Measurements from ENCODE around the gene GNAI3.
A peak's percentile ranks its signal among the peaks of the same experiment; 100 is the strongest.

Gene GNAI3

GRCh38 chr1:109621379-109622136, 73.1 kb downstream of the GNAI3 start:
- peaks cover 36% of the 10 kb centered on the region for H3K4me1 ChIP-seq (ENCODE audit: insufficient read depth, low read length)
- peaks cover 2% of the 10 kb centered on the region for H3K36me3 ChIP-seq (ENCODE audit: insufficient read depth, low read length)
- H2AFZ ChIP-seq (ENCODE audit: low read depth, low read length) = no peak overlapping the region
- no peaks in the 10 kb centered on the region for H3K9me3 ChIP-seq (ENCODE audit: low read length)
- peak overlapping the region; percentile 82 for H3K4me3 ChIP-seq (ENCODE audit: low read length)
- no peaks in the 10 kb centered on the region for H3K27me3 ChIP-seq (ENCODE audit: insufficient read depth, low read length)

GRCh38 chr1:109622137-109622892, 73.9 kb downstream of the GNAI3 start:
- Histone ChIP-seq H3K36me3 (ENCODE audit: insufficient read depth, low read length) (peaks cover 9% of the 10 kb centered on the region), H3K9me3 (ENCODE audit: low read length) (no peaks in the 10 kb centered on the region), H3K27me3 (ENCODE audit: insufficient read depth, low read length) (no peaks in the 10 kb centered on the region), H3K4me3 (ENCODE audit: low read length) (peak overlapping the region; percentile 82), H3K4me1 (ENCODE audit: insufficient read depth, low read length) (peaks cover 28% of the 10 kb centered on the region), H2AFZ (ENCODE audit: low read depth, low read length) (no peak overlapping the region)

- no peaks in the 10 kb centered on the region for H3K27me3 ChIP-seq (ENCODE audit: insufficient read depth, low read length)
- H3K9me3 ChIP-seq (ENCODE audit: low read length) = no peaks in the 10 kb centered on the region
- no peak overlapping the region for H3K4me3 ChIP-seq (ENCODE audit: low read length)
- H3K36me3 ChIP-seq (ENCODE audit: insufficient read depth, low read length) = peaks cover 15% of the 10 kb centered on the region
- H2AFZ ChIP-seq (ENCODE audit: low read depth, low read length) = no peak overlapping the region
- H3K4me1 ChIP-seq (ENCODE audit: insufficient read depth, low read length) = peaks cover 22% of the 10 kb centered on the region
These were observed 74.5 kb downstream of the GNAI3 start for GRCh38 chr1:109622895-109623294.

- Histone ChIP-seq H3K9me3 (ENCODE audit: low read length) (no peaks in the 10 kb centered on the region), H2AFZ (ENCODE audit: low read depth, low read length) (no peak overlapping the region), H3K4me3 (ENCODE audit: low read length) (no peak overlapping the region), H3K27me3 (ENCODE audit: insufficient read depth, low read length) (no peaks in the 10 kb centered on the region), H3K4me1 (ENCODE audit: insufficient read depth, low read length) (peaks cover 19% of the 10 kb centered on the region), H3K36me3 (ENCODE audit: insufficient read depth, low read length) (peaks cover 23% of the 10 kb centered on the region)
These were observed 75.3 kb downstream of the GNAI3 start for GRCh38 chr1:109623601-109624161.

DNA sequence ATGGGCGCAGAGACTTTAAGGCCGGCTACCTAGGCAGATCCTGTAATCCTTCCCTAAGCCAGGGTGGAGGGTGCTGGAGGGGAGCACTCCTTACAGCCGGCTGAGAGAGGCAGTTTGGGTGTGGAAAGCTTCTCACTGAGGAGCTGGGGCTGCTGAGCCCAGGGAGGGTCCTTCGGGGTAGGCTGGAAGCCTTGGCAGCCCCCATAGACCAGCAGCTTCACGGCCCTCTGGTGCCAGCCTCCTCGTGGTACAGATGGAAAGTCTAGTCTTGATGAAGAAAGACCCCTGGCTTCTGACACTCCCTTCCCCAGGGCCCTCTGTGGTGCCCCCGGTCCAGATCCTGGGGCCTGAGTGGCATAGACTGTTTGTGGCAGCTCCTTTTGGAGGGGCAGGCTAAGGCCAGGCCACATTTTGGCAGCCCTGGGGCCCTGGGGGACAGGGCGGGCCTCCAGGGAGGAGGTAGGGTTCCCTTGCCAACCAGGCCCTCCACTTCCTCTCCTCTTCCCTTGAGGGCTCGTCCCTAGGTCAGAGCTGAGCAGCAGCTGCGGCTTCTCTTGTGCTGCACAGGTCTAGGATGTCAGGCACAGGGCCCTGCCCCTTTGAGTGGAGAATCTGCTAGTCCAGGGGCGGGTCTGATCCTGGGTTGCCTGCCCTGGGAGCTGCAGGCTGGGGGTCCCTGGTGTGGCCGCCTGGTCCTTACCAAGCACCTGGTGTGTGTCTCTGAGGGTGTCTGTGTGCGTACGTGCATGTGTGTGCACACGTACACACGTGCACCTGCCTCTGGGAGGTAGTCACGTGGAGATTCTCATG, 76.0 kb downstream of the GNAI3 start:
- Histone ChIP-seq H3K4me1 (ENCODE audit: insufficient read depth, low read length) (peaks cover 13% of the 10 kb centered on the region), H3K36me3 (ENCODE audit: insufficient read depth, low read length) (peaks cover 30% of the 10 kb centered on the region), H3K9me3 (ENCODE audit: low read length) (no peaks in the 10 kb centered on the region), H2AFZ (ENCODE audit: low read depth, low read length) (no peak overlapping the region), H3K27me3 (ENCODE audit: insufficient read depth, low read length) (no peaks in the 10 kb centered on the region), H3K4me3 (ENCODE audit: low read length) (no peak overlapping the region)

GRCh38 chr1:109625176-109625575, 76.8 kb downstream of the GNAI3 start:
- H3K9me3 ChIP-seq (ENCODE audit: low read length) = no peaks in the 10 kb centered on the region
- peaks cover 37% of the 10 kb centered on the region for H3K36me3 ChIP-seq (ENCODE audit: insufficient read depth, low read length)
- no peak overlapping the region for H2AFZ ChIP-seq (ENCODE audit: low read depth, low read length)
- H3K4me1 ChIP-seq (ENCODE audit: insufficient read depth, low read length) = peaks cover 11% of the 10 kb centered on the region
- no peaks in the 10 kb centered on the region for H3K27me3 ChIP-seq (ENCODE audit: insufficient read depth, low read length)
- no peak overlapping the region for H3K4me3 ChIP-seq (ENCODE audit: low read length)

- Histone ChIP-seq H2AFZ (ENCODE audit: low read depth, low read length) (no peak overlapping the region), H3K4me1 (ENCODE audit: insufficient read depth, low read length) (peaks cover 11% of the 10 kb centered on the region), H3K9me3 (ENCODE audit: low read length) (no peaks in the 10 kb centered on the region), H3K27me3 (ENCODE audit: insufficient read depth, low read length) (no peaks in the 10 kb centered on the region), H3K36me3 (ENCODE audit: insufficient read depth, low read length) (peaks cover 42% of the 10 kb centered on the region), H3K4me3 (ENCODE audit: low read length) (no peak overlapping the region)
These were observed 77.5 kb downstream of the GNAI3 start for GRCh38 chr1:109625601-109626560.

DNA sequence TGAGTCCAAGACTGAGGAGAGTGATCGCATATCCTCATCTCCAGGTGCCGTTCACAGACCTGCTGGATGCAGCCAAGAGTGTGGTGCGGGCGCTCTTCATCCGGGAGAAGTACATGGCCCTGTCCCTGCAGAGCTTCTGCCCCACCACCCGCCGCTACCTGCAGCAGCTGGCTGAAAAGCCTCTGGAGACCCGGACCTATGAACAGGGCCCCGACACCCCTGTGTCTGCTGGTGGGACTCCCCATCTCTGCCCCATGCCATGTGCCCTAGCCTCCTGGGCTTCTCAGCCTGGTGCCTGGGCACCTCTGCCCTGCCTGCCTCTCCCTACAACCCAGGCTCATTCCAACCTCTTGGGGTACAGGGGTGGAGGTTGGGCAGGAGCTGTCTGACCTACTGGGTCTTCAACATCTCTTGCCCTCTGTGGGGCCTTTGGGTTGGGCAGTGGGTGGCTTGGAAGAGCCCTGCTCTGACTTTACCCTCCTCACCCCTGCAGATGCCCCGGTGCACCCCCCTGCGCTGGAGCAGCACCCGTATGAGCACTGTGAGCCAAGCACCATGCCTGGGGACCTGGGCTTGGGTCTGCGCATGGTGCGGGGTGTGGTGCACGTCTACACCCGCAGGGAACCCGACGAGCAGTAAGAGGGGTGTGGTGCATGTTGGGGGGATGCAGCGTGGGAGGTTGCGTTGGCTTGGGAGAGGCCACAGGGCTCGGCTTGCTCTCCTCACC, 78.4 kb downstream of the GNAI3 start:
- Histone ChIP-seq H3K4me1 (ENCODE audit: insufficient read depth, low read length) (peaks cover 6% of the 10 kb centered on the region), H3K27me3 (ENCODE audit: insufficient read depth, low read length) (no peaks in the 10 kb centered on the region), H2AFZ (ENCODE audit: low read depth, low read length) (no peak overlapping the region), H3K9me3 (ENCODE audit: low read length) (no peaks in the 10 kb centered on the region), H3K36me3 (ENCODE audit: insufficient read depth, low read length) (peaks cover 51% of the 10 kb centered on the region), H3K4me3 (ENCODE audit: low read length) (no peak overlapping the region)

DNA sequence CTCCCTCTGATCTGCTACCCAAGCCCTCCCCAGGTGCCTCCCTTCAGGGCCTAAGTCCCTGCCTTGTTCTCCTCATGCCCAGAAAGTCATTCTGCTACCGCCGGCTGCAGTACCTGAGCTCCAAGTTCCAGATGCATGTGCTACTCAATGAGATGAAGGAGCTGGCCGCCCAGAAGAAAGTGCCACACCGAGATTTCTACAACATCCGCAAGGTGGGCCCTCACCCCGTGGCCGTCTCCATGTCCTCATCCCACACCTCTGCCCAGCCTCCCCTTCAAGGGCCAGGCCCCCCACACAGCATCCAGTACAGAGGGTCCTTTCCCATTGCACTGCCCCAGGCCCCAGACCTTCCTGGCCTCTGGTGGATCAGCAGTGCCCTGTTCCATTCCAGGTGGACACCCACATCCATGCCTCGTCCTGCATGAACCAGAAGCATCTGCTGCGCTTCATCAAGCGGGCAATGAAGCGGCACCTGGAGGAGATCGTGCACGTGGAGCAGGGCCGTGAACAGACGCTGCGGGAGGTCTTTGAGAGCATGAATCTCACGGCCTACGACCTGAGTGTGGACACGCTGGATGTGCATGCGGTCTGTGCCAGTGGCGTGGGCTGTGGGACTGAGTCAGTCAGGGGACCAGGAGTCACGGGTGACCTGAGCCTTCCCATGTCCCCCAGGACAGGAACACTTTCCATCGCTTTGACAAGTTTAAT, 79.4 kb downstream of the GNAI3 start:
- no peak overlapping the region for H3K4me3 ChIP-seq (ENCODE audit: low read length)
- H2AFZ ChIP-seq (ENCODE audit: low read depth, low read length) = no peak overlapping the region
- peaks cover 54% of the 10 kb centered on the region for H3K36me3 ChIP-seq (ENCODE audit: insufficient read depth, low read length)
- H3K4me1 ChIP-seq (ENCODE audit: insufficient read depth, low read length) = peaks cover 2% of the 10 kb centered on the region
- no peaks in the 10 kb centered on the region for H3K27me3 ChIP-seq (ENCODE audit: insufficient read depth, low read length)
- no peaks in the 10 kb centered on the region for H3K9me3 ChIP-seq (ENCODE audit: low read length)

DNA sequence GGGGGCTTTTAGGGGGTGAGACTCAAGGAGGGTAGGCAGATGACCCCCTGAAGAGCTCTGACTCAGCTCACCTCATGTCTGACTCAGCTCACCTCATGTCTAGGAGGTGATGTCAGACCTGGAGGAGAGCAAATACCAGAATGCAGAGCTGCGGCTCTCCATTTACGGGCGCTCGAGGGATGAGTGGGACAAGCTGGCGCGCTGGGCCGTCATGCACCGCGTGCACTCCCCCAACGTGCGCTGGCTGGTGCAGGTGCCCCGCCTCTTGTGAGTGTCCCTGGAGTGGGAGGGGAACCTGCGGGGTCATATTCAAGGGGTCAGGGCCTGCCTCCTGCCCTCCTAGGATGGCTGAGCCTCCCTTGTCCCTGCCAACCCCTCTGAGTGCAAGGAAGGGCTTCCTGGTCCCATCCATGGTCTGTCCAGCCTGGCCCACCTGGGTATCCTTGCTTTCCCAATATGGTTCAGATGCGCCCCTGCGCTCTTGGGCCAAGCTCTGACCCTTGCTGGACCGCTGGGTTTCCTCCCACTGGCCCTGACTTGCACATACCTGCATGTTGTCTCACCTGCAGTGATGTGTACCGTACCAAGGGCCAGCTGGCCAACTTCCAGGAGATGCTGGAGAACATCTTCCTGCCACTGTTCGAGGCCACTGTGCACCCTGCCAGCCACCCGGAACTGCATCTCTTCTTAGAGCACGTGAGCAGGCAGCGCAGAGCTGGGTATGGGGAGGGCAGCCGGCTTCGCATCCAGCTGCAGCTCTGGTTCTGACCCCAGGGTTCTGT, 80.3 kb downstream of the GNAI3 start:
- H3K36me3 ChIP-seq (ENCODE audit: insufficient read depth, low read length) = peaks cover 54% of the 10 kb centered on the region

More for the DNA sequence above, 80.3 kb downstream of the GNAI3 start:
- H3K9me3 ChIP-seq (ENCODE audit: low read length) = no peaks in the 10 kb centered on the region
- H3K4me3 ChIP-seq (ENCODE audit: low read length) = no peak overlapping the region
- no peak overlapping the region for H2AFZ ChIP-seq (ENCODE audit: low read depth, low read length)
- peaks cover 1% of the 10 kb centered on the region for H3K4me1 ChIP-seq (ENCODE audit: insufficient read depth, low read length)
- H3K27me3 ChIP-seq (ENCODE audit: insufficient read depth, low read length) = no peaks in the 10 kb centered on the region
